HL-60 (cell line): Measurements from ENCODE around the gene FYN.

Source experiments
- GABPA ChIP-seq: IDR thresholded peaks from 2 replicates; pipeline ENCODE4 v1.6.1; 2012; ENCODE audit warnings: low read depth
- POLR2AphosphoS5 ChIP-seq: IDR thresholded peaks from 2 replicates; pipeline ENCODE4 v1.6.1; 2012; ENCODE audit warnings: low read depth
- SPI1 ChIP-seq: IDR thresholded peaks from 2 replicates; pipeline ENCODE4 v1.6.1; 2012; ENCODE audit warnings: low read depth, mild to moderate bottlenecking, borderline replicate concordance
- TF ChIP-seq, protein P1 (sequence below): IDR thresholded peaks from one replicate; pipeline ENCODE4 v1.5.1; 2011; ENCODE audit warnings: low read length, control low read depth, inconsistent platforms; ENCODE audit not compliant: insufficient read depth

DNA sequence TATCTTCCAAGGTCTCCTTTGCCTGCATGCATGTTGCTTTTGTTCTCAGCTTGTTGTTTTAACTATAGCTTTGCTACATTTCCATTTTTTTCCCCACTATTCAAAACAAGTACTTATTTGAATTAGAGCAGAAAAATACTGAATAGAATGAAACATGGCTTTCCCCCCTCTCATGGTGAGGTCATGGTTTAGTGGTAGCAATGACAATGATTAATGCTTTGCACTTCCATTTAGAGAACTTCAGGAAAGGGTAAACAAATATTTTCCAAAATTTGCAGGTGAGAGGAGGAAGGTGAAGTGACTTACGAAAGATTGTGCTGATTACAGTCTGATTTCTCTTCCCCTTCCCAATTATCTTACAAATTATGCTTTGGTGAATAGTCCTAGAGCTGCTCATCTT lies 219.8 kb downstream of the FYN start:
- no peak for TF ChIP-seq SPI1
- TF ChIP-seq, protein P1, sequence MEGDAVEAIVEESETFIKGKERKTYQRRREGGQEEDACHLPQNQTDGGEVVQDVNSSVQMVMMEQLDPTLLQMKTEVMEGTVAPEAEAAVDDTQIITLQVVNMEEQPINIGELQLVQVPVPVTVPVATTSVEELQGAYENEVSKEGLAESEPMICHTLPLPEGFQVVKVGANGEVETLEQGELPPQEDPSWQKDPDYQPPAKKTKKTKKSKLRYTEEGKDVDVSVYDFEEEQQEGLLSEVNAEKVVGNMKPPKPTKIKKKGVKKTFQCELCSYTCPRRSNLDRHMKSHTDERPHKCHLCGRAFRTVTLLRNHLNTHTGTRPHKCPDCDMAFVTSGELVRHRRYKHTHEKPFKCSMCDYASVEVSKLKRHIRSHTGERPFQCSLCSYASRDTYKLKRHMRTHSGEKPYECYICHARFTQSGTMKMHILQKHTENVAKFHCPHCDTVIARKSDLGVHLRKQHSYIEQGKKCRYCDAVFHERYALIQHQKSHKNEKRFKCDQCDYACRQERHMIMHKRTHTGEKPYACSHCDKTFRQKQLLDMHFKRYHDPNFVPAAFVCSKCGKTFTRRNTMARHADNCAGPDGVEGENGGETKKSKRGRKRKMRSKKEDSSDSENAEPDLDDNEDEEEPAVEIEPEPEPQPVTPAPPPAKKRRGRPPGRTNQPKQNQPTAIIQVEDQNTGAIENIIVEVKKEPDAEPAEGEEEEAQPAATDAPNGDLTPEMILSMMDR: no peak
- TF ChIP-seq POLR2AphosphoS5: no peak
- TF ChIP-seq GABPA: no peak
